HL-60 (cell line): ENCODE data around the gene EPHA2.

Experiments used
- GABPA ChIP-seq: IDR thresholded peaks from 2 replicates; pipeline ENCODE4 v1.6.1; 2012; ENCODE audit warnings: low read depth
- POLR2AphosphoS5 ChIP-seq: IDR thresholded peaks from 2 replicates; pipeline ENCODE4 v1.6.1; 2012; ENCODE audit warnings: low read depth
- SPI1 ChIP-seq: IDR thresholded peaks from 2 replicates; pipeline ENCODE4 v1.6.1; 2012; ENCODE audit warnings: low read depth, mild to moderate bottlenecking, borderline replicate concordance
- TF ChIP-seq, protein P1 (sequence below): IDR thresholded peaks from one replicate; pipeline ENCODE4 v1.5.1; 2011; ENCODE audit warnings: low read length, control low read depth, inconsistent platforms; ENCODE audit not compliant: insufficient read depth
- TF ChIP-seq, protein P2 (sequence below): IDR thresholded peaks from 2 replicates; pipeline ENCODE4 v1.6.1; 2012; ENCODE audit warnings: low read depth; ENCODE audit not compliant: insufficient replicate concordance

DNA sequence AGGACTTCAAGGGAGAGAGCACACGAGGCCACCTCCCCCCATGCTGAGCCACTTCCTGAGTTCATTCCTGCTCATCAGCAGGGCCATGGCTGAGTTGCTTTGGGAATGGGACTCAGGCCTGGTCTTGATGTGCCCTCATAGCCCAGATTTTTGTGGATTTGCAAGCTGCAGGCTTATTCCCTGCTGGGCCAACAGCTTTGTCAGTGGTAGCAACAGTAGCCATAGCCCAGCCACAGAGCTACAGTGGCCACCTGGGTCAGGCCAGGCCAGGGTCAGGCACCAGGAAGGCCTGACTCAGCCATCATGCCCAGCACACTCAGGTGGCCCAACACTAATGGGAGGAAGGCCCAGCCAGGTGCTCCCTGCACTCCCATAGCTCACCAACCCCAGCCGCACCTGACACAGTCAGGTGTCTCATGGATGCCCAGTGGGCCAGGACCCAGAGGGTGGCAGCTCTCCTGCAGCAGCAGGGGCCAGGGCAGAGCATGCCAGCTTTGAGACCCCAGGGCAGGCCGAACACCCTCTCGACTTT, 33.5 kb downstream of the EPHA2 start:
- TF ChIP-seq, protein P1, sequence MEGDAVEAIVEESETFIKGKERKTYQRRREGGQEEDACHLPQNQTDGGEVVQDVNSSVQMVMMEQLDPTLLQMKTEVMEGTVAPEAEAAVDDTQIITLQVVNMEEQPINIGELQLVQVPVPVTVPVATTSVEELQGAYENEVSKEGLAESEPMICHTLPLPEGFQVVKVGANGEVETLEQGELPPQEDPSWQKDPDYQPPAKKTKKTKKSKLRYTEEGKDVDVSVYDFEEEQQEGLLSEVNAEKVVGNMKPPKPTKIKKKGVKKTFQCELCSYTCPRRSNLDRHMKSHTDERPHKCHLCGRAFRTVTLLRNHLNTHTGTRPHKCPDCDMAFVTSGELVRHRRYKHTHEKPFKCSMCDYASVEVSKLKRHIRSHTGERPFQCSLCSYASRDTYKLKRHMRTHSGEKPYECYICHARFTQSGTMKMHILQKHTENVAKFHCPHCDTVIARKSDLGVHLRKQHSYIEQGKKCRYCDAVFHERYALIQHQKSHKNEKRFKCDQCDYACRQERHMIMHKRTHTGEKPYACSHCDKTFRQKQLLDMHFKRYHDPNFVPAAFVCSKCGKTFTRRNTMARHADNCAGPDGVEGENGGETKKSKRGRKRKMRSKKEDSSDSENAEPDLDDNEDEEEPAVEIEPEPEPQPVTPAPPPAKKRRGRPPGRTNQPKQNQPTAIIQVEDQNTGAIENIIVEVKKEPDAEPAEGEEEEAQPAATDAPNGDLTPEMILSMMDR, result no peak
- TF ChIP-seq POLR2AphosphoS5 (no peak), SPI1 (no peak), GABPA (no peak)
- TF ChIP-seq, protein P2, sequence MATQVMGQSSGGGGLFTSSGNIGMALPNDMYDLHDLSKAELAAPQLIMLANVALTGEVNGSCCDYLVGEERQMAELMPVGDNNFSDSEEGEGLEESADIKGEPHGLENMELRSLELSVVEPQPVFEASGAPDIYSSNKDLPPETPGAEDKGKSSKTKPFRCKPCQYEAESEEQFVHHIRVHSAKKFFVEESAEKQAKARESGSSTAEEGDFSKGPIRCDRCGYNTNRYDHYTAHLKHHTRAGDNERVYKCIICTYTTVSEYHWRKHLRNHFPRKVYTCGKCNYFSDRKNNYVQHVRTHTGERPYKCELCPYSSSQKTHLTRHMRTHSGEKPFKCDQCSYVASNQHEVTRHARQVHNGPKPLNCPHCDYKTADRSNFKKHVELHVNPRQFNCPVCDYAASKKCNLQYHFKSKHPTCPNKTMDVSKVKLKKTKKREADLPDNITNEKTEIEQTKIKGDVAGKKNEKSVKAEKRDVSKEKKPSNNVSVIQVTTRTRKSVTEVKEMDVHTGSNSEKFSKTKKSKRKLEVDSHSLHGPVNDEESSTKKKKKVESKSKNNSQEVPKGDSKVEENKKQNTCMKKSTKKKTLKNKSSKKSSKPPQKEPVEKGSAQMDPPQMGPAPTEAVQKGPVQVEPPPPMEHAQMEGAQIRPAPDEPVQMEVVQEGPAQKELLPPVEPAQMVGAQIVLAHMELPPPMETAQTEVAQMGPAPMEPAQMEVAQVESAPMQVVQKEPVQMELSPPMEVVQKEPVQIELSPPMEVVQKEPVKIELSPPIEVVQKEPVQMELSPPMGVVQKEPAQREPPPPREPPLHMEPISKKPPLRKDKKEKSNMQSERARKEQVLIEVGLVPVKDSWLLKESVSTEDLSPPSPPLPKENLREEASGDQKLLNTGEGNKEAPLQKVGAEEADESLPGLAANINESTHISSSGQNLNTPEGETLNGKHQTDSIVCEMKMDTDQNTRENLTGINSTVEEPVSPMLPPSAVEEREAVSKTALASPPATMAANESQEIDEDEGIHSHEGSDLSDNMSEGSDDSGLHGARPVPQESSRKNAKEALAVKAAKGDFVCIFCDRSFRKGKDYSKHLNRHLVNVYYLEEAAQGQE, result no peak
